IPS-11a (cell line): ENCODE data around the gene TMEM42.
"Not testable (repeated sequence)": the region's sequence is repeated elsewhere in the genome, so short reads cannot be mapped to it uniquely, and the experiment has no call there.

Source experiments
- H3K4me3 ChIP-seq: one replicate; pipeline ENCODE4 v1.5.1; 2013; ENCODE audit warnings: low read depth, low read length, control low read depth

Gene TMEM42

GRCh38 chr3:44861412-44862225 is at the start of gene TMEM42:
TSS of gene TMEM42 (plus strand) at chr3:44861912. CDS start at chr3:44861925, 13 bp downstream.
- H3K4me3 ChIP-seq: peak within 1 kb of the TSS; percentile 65

GRCh38 chr3:44814751-44815150 is 47.0 kb upstream of the TMEM42 start:
- no peak overlapping the region for H3K4me3 ChIP-seq

DNA sequence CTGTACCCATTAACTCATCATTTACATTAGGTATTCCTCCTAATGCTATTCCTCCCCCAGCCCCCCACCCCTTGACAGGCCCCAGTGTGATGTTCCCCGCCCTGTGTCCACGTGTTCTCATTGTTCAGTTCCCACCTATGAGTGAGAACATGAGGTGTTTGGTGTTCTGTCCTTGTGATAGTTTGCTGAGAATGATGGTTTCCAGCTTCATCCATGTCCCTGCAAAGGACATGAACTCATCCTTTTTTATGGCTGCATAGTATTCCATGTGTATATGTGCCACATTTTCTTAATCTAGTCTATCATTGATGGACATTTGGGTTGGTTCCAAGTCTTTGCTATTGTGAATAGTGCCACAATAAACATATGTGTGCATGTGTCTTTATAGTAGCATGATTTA is 45.4 kb upstream of the TMEM42 start:
- H3K4me3 ChIP-seq: not testable (repeated sequence)

DNA sequence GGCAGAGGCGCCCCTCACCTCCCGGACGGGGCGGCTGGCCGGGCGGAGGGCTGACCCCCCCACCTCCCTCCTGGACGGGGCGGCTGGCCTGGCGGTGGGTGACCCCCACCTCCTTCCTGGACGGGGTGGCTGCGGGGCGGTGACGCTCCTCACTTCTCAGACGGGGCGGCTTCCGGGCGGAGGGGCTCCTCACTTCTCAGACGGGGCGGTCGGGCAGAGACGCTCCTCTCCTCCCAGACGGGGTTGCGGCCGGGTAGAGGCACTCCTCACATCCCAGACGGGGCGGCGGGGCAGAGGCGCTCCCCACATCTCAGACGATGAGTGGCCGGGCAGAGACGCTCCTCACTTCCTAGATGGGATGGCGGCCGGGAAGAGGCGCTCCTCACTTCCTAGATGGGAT is 40.5 kb upstream of the TMEM42 start:
- H3K4me3 ChIP-seq: not testable (repeated sequence)

DNA sequence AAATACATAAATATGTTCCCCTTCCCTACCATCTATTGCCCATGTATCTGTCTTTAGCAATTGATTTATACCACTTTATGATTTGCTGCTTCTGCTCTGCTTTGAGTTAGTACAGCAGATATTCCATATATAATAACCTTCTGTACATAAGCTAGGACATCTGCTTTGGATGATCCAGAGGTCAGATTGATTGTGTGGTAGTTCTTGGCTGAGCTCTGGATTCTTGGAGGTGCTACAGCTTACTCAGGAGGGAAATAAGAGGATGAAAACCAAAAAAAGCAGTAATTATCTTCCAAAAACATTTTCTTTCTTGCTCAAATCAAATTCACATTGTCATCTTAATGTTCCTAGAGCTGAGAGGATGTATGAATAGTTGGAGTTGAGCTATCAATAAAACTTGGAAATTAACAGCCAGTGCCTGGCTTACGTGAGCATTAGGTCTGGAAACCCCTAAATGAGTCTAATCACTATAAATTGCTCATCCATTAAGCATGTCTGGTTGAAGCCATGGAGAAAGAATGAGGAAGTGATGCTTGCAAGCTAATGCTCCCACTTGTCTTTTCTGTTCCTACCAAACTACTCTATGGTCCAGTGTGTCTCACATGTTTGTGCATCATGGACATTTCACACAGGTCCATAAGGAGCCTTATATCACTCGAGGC is 36.3 kb upstream of the TMEM42 start:
- no peak overlapping the region for H3K4me3 ChIP-seq

DNA sequence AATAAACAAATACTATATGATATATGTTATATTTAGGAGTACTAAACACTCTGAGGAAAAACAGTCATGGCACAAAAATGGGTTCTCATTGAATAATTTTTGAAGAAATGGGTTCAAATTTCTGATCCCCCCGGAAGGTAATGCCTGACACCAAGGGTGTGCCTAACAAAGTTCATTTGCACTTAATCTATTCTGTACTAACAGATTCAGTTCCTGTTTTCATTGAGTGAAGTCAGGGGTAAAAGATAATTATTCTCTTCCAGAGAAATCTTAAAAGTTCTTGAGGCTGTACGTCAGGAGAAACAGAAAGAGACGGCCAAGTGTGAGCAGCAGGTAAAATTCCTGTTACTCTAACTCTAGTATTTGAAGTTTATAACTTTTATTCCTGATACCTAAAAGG is 34.5 kb upstream of the TMEM42 start:
- H3K4me3 ChIP-seq: no peak overlapping the region

DNA sequence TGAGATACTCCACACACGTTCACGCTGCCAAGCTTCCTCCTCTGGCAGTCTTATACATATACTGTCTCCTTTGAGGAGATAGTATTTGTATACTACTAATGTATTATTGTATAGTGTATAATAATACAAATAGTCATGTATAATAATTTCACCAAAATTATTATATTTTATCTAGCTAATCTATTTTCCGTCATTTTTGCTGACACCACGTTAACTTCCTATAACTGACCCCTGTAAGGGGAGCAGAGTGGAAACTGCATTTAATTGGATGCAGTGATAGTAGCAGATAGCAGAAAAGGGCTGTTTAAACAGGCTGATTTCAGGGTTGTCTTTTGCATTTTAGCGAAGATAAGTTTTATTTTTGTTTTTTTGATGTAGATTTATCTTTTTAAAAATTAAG is 30.5 kb upstream of the TMEM42 start:
- H3K4me3 ChIP-seq: no peak overlapping the region

DNA sequence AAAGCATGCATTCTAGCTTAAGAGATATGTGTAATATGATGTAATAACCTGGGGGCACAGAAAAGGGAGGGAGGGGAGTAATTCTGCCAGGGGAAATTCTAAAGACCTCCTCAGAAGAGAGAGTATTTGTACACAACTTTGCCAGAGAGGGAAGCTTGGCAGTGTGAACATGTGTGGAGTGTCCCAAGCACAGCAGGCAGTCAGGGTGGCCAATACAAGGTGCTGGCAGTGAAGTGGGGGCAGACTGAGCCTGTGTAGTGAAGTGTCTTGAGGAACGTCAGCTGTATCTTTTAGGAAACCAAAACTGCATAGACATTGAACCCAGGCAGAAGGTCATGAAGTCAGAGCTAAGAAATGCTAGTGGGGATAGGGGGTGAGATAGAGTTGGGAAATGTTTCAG is 29.7 kb upstream of the TMEM42 start:
- H3K4me3 ChIP-seq: no peak overlapping the region

DNA sequence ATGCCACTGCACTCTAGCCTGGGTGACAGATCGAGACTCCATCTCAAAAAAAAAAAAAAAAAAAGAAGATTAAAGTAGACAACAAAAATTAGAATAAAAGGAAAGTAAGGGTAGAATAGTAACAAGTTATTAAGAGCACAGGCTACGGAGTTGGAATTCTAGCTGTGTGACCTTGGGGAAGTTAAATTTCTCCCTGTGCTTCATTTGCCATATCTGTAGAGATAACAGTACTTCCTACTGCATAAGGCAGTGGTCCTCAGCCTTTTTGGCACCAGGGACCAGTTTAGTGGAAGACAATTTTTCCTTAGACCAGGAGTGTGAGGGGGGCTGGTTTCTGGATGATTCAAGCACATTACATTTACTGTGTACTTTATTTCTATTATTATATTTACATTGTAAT is 28.7 kb upstream of the TMEM42 start:
- H3K4me3 ChIP-seq: no peak overlapping the region

- H3K4me3 ChIP-seq: no peak overlapping the region
These were observed 28.3 kb upstream of the TMEM42 start for GRCh38 chr3:44833394-44833793.

DNA sequence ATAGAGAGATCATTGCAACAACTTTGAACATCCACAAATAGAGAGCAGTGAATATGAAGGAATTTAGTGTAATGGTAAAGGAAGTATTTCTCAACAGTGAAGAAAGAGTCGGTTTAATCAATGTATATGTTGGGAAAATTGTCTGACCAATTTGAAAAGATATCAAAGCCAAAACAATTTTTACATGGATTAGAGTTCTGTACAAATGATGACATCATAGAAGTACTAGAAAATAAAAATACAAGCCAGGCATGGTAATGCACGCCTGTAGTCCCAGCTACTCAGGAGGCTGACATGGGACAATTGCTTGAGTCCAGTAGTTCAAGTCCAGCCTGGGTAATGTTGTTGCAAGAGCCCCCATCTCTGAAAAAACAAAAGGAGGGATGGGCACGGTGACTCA is 26.0 kb upstream of the TMEM42 start:
- H3K4me3 ChIP-seq: no peak overlapping the region

DNA sequence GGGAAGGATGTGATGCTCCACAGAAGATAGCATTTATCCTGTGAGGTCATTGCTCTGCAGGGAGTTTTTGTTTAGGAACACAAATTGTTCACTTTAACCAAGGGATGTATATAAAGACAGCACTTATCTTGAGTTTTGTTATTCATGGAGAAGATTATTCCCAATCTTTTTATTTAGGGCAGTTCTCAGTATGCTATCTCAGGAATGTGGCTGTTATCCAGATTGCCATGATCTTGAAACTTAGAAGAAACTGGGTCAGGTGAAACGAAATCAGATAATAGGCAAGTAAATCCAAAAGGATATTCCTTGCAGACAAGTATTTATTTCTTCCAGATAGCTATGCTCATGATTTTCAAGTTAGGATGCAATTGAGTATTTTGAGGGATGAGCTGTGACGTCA is 19.3 kb upstream of the TMEM42 start:
- H3K4me3 ChIP-seq: no peak overlapping the region

GRCh38 chr3:44845528-44846520 is 15.9 kb upstream of the TMEM42 start:
- no peak overlapping the region for H3K4me3 ChIP-seq

DNA sequence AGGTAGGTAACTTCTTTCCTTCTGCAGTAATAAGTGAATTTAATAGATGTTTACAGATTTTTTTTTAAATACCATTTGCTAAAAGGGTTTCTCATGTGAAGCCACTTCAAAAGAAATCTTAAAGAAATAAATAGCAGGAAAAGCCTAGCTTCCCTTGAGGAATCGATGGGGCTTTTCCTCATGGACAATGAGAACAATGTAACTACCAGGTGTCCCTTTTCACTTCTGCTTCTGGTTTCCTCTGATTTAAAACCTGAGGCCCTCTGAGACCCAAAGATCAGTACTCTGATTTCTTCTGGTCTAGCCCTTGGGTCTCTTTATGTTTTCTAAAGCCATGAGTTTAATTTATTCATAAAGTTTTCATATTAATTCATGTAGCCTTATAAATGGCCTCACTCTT is 13.1 kb upstream of the TMEM42 start:
- no peak overlapping the region for H3K4me3 ChIP-seq

GRCh38 chr3:44856663-44857062 is 5.0 kb upstream of the TMEM42 start:
- H3K4me3 ChIP-seq: not testable (repeated sequence)

GRCh38 chr3:44860117-44860516 is 1.6 kb upstream of the TMEM42 start:
- H3K4me3 ChIP-seq: no peak overlapping the region

DNA sequence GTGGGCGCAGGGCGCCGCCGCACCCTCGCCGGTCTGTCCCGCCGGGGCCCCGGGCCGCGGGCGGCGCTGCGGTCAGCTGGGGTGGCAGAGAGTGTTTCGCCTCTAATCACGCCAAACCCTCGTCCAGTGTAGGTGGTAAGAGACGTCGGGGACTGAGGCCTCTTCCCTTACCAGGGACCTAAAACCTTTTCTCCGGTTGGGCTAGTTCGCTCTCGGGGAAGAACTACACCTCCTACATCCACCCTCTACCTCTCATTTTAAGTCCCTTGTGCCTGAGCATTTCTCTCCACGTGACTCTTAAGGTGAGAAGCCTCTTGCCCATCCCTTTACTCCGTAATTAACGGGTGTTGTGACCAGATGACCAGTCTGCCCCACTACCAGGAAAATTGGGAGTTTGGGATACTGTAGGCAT is 520 bp downstream of the TMEM42 start:
- H3K4me3 ChIP-seq: peak overlapping the region; percentile 61

DNA sequence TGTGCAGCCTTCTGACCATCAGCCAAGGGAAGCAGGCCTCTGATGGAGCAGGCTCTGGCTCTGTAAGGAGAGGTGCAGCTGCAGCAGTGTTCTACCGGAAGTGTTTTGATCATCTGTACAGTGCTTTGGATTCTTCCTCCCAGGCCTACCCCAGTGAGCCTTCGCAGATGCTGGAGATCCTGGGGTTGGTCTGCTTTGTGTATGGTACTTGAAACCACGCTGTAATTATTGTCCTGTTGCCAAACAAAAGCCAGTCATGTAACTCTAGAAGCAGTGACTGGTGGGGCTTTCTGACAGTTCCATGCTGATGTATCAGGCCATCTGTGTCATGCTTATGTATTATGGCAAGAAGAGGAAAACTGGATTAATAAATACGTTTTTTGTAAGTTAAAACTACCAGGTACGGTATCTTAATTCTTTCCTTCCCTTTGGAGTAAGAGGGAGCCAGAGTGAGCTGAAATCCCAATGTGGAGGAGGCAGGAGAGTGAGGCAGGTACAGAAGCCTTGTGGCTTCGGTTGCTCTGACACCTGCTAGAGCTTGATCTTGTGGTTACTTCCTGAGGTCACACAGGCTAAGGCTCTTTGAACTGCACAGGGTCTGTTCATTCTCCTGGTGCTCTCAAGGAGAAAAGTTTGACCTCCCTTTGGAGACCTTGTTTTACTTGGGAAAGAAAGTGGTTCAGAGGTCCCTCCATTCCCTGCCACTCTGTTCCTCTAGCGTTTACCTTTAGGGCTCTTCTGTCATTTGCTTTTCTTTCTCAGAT is 3.7 kb downstream of the TMEM42 start:
- no peak overlapping the region for H3K4me3 ChIP-seq

- H3K4me3 ChIP-seq: no peak overlapping the region
These were observed 5.9 kb downstream of the TMEM42 start for GRCh38 chr3:44867421-44868111.
